GM12878 (cell line): ENCODE measurements around the gene OSBPL10. TPM values are rescaled to one million over a fixed set of nuclear protein-coding genes. Genes with fewer than 3 reads are reported as not detected.

Source experiments
- ATAC-seq: fragments of 200-7000 bp; cut with Tn5 transposase; 3 replicates; pipeline ENCODE4 v1.9.1; 2020; ENCODE audit warnings: mild to moderate bottlenecking, moderate library complexity
- BruUV-seq: library from RNA; stranded (reverse); fragments of 400-500 nt; replicated peaks from 2 replicates; lab custom pipeline; 2021; lab: Mats Ljungman, UMichigan
- CTCF ChIA-PET: fragments of 300-600 bp; sonication (Branson Sonifier 250); formaldehyde crosslinking; extraction: SDS; loops from one replicate; lab custom pipeline; 2021; ENCODE audit warnings: inconsistent platforms; lab: Yijun Ruan, JAX
- POLR2A ChIA-PET: fragments of 350-600 bp; formaldehyde crosslinking; extraction: SDS; loops from one replicate; lab custom pipeline; 2021; ENCODE audit warnings: inconsistent platforms; lab: Charles Lee
- RAD21 ChIA-PET: fragments of 300-600 bp; sonication (Branson Sonifier 250); formaldehyde crosslinking; loops from one replicate; lab custom pipeline; 2023; ENCODE audit warnings: antibody characterized with exemption; ENCODE audit not compliant: unreplicated experiment; lab: Charles Lee
- SMC1A ChIA-PET: fragments of 300-600 bp; sonication (Branson Sonifier 250); formaldehyde crosslinking; loops from one replicate; lab custom pipeline; 2023; ENCODE audit not compliant: unreplicated experiment, uncharacterized antibody; lab: Charles Lee
- DNase-seq: peaks from one replicate; pipeline ENCODE4 v3.0.0-alpha.2; 2011; ENCODE audit warnings: low read depth, low spot score
- FAIRE-seq: peaks from 3 replicates; lab custom pipeline; 2011; peaks lifted over from hg19 to GRCh38; lab: Jason Lieb, UNC
- H2AFZ ChIP-seq: 2 replicates; pipeline ENCODE4 v1.6.0; 2011; ENCODE audit warnings: low read depth, low read length, control low read depth; ENCODE audit not compliant: control insufficient read depth
- H3K27ac ChIP-seq: 2 replicates; pipeline ENCODE4 v1.5.1; 2011; ENCODE audit warnings: control low read depth; ENCODE audit not compliant: control insufficient read depth, insufficient read depth
- H3K27me3 ChIP-seq, 2 experiments: replicated peaks in 1 of 2; 2 replicates each; pipeline versions ENCODE4 v1.6.0 to v1.6.1; 2011; ENCODE audit warnings: low read length in 1 of 2; ENCODE audit not compliant: control insufficient read depth in 2 of 2, insufficient read depth in 2 of 2
- H3K36me3 ChIP-seq, 2 experiments: 2 replicates each; pipeline ENCODE4 v1.5.1; 2011; ENCODE audit warnings: low read length in 1 of 2; ENCODE audit not compliant: control insufficient read depth in 2 of 2, insufficient read depth in 2 of 2
- H3K4me1 ChIP-seq: 2 replicates; pipeline ENCODE4 v1.6.1; 2011; ENCODE audit warnings: mild to moderate bottlenecking, low read length, moderate library complexity, mixed read lengths; ENCODE audit not compliant: control insufficient read depth, insufficient read depth
- H3K4me2 ChIP-seq: 2 replicates; pipeline ENCODE4 v1.6.0; 2011; ENCODE audit warnings: control low read depth; ENCODE audit not compliant: control insufficient read depth, insufficient read depth
- H3K4me3 ChIP-seq: fragments of 200-600 bp; sonication (generic); 2 replicates; pipeline ENCODE4 v1.5.1; 2016
- H3K79me2 ChIP-seq: 2 replicates; pipeline ENCODE4 v1.6.0; 2011; ENCODE audit warnings: low read length; ENCODE audit not compliant: control insufficient read depth, insufficient read depth
- H3K9ac ChIP-seq: 2 replicates; pipeline ENCODE4 v1.8.0; 2011; ENCODE audit warnings: low read length, control low read depth, mixed read lengths; ENCODE audit not compliant: control insufficient read depth, insufficient read depth
- H3K9me3 ChIP-seq: replicated peaks from 3 replicates; pipeline ENCODE4 v1.5.1; 2011; ENCODE audit warnings: mild to moderate bottlenecking, low read length; ENCODE audit not compliant: control insufficient read depth, insufficient read depth
- H4K20me1 ChIP-seq: 2 replicates; pipeline ENCODE4 v1.6.0; 2011; ENCODE audit not compliant: control insufficient read depth, insufficient read depth
- BACH1 ChIP-seq: fragments of 450-650 bp; IDR thresholded peaks from 2 replicates; pipeline ENCODE4 v1.6.1; 2017; ENCODE audit warnings: mild to moderate bottlenecking, borderline replicate concordance
- BCL11A ChIP-seq: IDR thresholded peaks from 2 replicates; pipeline ENCODE4 v1.6.1; 2011; ENCODE audit warnings: low read depth, low read length
- CBX3 ChIP-seq: fragments of 200-600 bp; sonication (generic); IDR thresholded peaks from 2 replicates; pipeline ENCODE4 v1.6.1; 2016; ENCODE audit warnings: low read depth, borderline replicate concordance
- CEBPZ ChIP-seq: fragments of 150-350 bp; IDR thresholded peaks from 2 replicates; pipeline ENCODE4 v1.6.1; 2016; ENCODE audit warnings: low read depth, low read length
- CUX1 ChIP-seq: IDR thresholded peaks from 2 replicates; pipeline ENCODE4 v1.6.1; 2012; ENCODE audit warnings: improper control_type of control experiment, low read depth, low read length; ENCODE audit not compliant: insufficient replicate concordance
- ESRRA ChIP-seq: IDR thresholded peaks from 2 replicates; pipeline ENCODE4 v1.6.1; 2012; ENCODE audit warnings: mild to moderate bottlenecking, low read length, improper control_type of control experiment
- SP1 ChIP-seq: IDR thresholded peaks from one replicate; pipeline ENCODE4 v1.6.1; 2011; ENCODE audit warnings: low read depth, low read length
- ZNF592 ChIP-seq: fragments of 450-650 bp; IDR thresholded peaks from 2 replicates; pipeline ENCODE4 v1.6.1; 2017; ENCODE audit warnings: mild to moderate bottlenecking, moderate library complexity
- WGBS: methylation state at CpG from one replicate; pipeline ENCODE4 v1.1.6; 2016; ENCODE audit warnings: low lambda C conversion rate; ENCODE audit not compliant: insufficient replicate concordance, insufficient coverage; ENCODE audit errors: missing lambda C conversion rate; 5-methylcytosine and 5-hydroxymethylcytosine counted together
- in situ Hi-C: fragments of 300-500 bp; cut with MboI; formaldehyde crosslinking; loops from 9 replicates; pipeline ENCODE4 v1.14.3; 2018; ENCODE audit warnings: mixed read lengths
- intact Hi-C: fragments of 100-400 bp; cut with micrococcal nuclease; formaldehyde crosslinking; loops from one replicate; pipeline ENCODE4 v1.14.2; 2022; ENCODE audit not compliant: unreplicated experiment
- polyA plus RNA-seq, 11 experiments: library from polyadenylated mRNA; depleted of rRNA in 4 of 11; unstranded in 6 of 11; stranded (reverse) in 5 of 11; fragments of >200 nt; fragmentation: Nextera tagmentation in 4 of 11; fragmentation: Illumina TruSeq in 1 of 11; extraction: Ambion mirVana in 4 of 11; extraction: Trizol in 1 of 11; gene quantifications; 1 replicate in 1 of 11; 2 replicates in 10 of 11; pipeline versions ENCODE4 v1.2.1 to v1.2.3, GENCODE V29; 2011 to 2016; ENCODE audit warnings: inconsistent platforms in 2 of 11, missing spikeins in 2 of 11, low read depth in 1 of 11
- total RNA-seq, 4 experiments: library from RNA; depleted of rRNA in 3 of 4; stranded (reverse); fragments of >200 nt in 3 of 4; fragmentation: Illumina TruSeq in 1 of 4; extraction: Trizol in 1 of 4; gene quantifications; 2 replicates each; pipeline versions ENCODE4 v1.2.1 to v1.2.3, GENCODE V29; 2013 to 2021
- TF ChIP-seq, protein P1 (sequence below): IDR thresholded peaks from 2 replicates; pipeline ENCODE4 v1.6.1; 2011; ENCODE audit warnings: borderline replicate concordance, low read depth, mild to moderate bottlenecking, moderate library complexity, mixed read lengths, low read length; ENCODE audit not compliant: insufficient read depth; ENCODE audit errors: extremely low read length

Gene OSBPL10
- total and polyA plus RNA-seq, 10 of the 15 experiments (the other 5 are each of a cell fraction or from before 2014, with no cell fraction given): 0.03 to 0.25 (median 0.09) TPM; not detected in 5

DNA sequence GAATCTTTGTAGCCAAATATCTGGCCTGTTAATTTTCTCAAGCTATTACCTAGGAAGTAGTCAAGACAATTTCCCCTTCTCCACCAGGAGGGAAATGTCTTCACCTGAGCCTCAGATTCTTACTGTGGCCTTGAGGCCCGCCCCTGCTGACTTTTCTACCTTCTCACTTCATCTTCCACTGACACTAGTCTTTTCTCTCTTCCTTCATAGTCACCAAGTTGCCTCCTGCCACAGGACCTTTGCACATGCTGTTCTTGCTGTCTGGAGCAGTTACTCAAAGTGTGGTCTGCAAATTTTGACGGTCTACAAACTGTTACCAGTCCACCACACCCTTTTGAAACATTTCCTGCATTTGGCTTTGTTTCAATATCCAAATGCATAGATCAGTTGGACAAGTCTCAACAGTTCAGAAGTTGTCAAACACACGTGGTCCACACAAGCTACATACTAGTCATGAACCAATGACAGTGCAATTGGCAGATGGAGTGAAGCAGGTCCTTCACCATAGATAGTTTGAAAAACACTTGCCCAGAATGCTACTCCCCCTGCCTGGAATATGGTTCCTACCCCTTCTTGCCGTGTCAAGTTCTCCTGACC lies 100.5 kb downstream of the OSBPL10 start:
- H3K79me2 ChIP-seq: no peaks in the 10 kb centered on the region
- WGBS: 23% methylated on average over 4 of the region's 4 CpGs
- H4K20me1 ChIP-seq: no peaks in the 10 kb centered on the region
- H2AFZ ChIP-seq: no peak overlapping the region
- DNase-seq (no peak), ATAC-seq (no peak), FAIRE-seq (no peak)
- RAD21 ChIA-PET: no interaction called here
- H3K4me3 ChIP-seq: no peak overlapping the region
- no peaks in the 10 kb centered on the region for H3K4me1 ChIP-seq
- BruUV-seq: no TSS peak
- no peaks in the 10 kb centered on the region for H3K9me3 ChIP-seq
- in situ Hi-C loops: no loop called here
- H3K4me2 ChIP-seq: no peak overlapping the region
- no peak overlapping the region for H3K27ac ChIP-seq
- H3K36me3 ChIP-seq: no peaks in the 10 kb centered on the region
- POLR2A ChIA-PET: no interaction called here
- no peaks in the 10 kb centered on the region; a peak in 1 of 4 replicates for H3K27me3 ChIP-seq
- SMC1A ChIA-PET: no interaction called here
- intact Hi-C loops: no loop called here
- CTCF ChIA-PET: no interaction called here
- no peak overlapping the region for H3K9ac ChIP-seq
- TF ChIP-seq SP1 (no peak), CEBPZ (no peak), BACH1 (no peak), ZNF592 (no peak), CUX1 (no peak), CBX3 (no peak), ESRRA (no peak), BCL11A (no peak)
- TF ChIP-seq, protein P1, sequence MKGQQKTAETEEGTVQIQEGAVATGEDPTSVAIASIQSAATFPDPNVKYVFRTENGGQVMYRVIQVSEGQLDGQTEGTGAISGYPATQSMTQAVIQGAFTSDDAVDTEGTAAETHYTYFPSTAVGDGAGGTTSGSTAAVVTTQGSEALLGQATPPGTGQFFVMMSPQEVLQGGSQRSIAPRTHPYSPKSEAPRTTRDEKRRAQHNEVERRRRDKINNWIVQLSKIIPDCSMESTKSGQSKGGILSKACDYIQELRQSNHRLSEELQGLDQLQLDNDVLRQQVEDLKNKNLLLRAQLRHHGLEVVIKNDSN: no peak
